Endodermal cell (in vitro differentiated cells): Measurements from ENCODE around the gene MPLKIP. TPM values are rescaled to one million over a fixed set of nuclear protein-coding genes. Genes with fewer than 3 reads are reported as not detected.

ENCODE experiments used
- DNase-seq: peaks from one replicate; pipeline ENCODE4 v3.0.0-alpha.2; 2017
- H3K27ac ChIP-seq: 2 replicates; pipeline ENCODE4 v1.5.1; 2013; ENCODE audit warnings: mild to moderate bottlenecking, low read depth, low read length, moderate library complexity
- H3K27me3 ChIP-seq: 2 replicates; pipeline ENCODE4 v1.6.1; 2013; ENCODE audit warnings: mild to moderate bottlenecking, low read length, moderate library complexity; ENCODE audit not compliant: insufficient read depth, control insufficient read depth, poor library complexity, severe bottlenecking
- H3K36me3 ChIP-seq: 2 replicates; pipeline ENCODE4 v1.7.0; 2013; ENCODE audit warnings: mild to moderate bottlenecking, low read length, moderate library complexity; ENCODE audit not compliant: control insufficient read depth, insufficient read depth
- H3K4me1 ChIP-seq: one replicate; pipeline ENCODE4 v1.7.0; 2013; ENCODE audit warnings: low read length; ENCODE audit not compliant: control insufficient read depth, insufficient read depth
- H3K4me3 ChIP-seq: 2 replicates; pipeline ENCODE4 v1.5.1; 2013; ENCODE audit warnings: mild to moderate bottlenecking, low read length, moderate library complexity
- H3K9ac ChIP-seq: 2 replicates; pipeline ENCODE4 v1.6.1; 2013; ENCODE audit warnings: mild to moderate bottlenecking, low read length, moderate library complexity; ENCODE audit not compliant: poor library complexity, severe bottlenecking; ENCODE audit errors: extremely low read depth
- H3K9me3 ChIP-seq: 2 replicates; pipeline ENCODE4 v1.6.1; 2013; ENCODE audit warnings: mild to moderate bottlenecking, low read length, moderate library complexity; ENCODE audit not compliant: control insufficient read depth
- H3K27ac Mint-ChIP-seq: 2 replicates; pipeline ENCODE4 v1.8.0; 2020; ENCODE audit warnings: mixed read lengths
- H3K27me3 Mint-ChIP-seq: 2 replicates; pipeline ENCODE4 v1.8.0; 2021; ENCODE audit warnings: mild to moderate bottlenecking, mixed read lengths; ENCODE audit not compliant: insufficient read depth
- H3K36me3 Mint-ChIP-seq: 2 replicates; pipeline ENCODE4 v1.8.0; 2020; ENCODE audit warnings: low read depth, mixed read lengths
- H3K4me1 Mint-ChIP-seq: 2 replicates; pipeline ENCODE4 v1.8.0; 2020; ENCODE audit warnings: mixed read lengths
- H3K4me3 Mint-ChIP-seq: 2 replicates; pipeline ENCODE4 v1.8.0; 2020; ENCODE audit warnings: mild to moderate bottlenecking, moderate library complexity, mixed read lengths
- H3K9me3 Mint-ChIP-seq: 2 replicates; pipeline ENCODE4 v1.8.0; 2020; ENCODE audit warnings: mild to moderate bottlenecking, mixed read lengths
- CTCF ChIP-seq: fragments of 200-600 bp; sonication (generic); conservative IDR thresholded peaks from 2 replicates; pipeline ENCODE4 v1.5.0; 2021; ENCODE audit warnings: antibody characterized with exemption, mild to moderate bottlenecking
- WGBS, 2 experiments: methylation state at CpG; one replicate each; pipeline versions ENCODE4 v1.1.5 to v1.1.7; 2013; ENCODE audit warnings: missing lambda C conversion rate in 2 of 2, mixed read lengths in 1 of 2; ENCODE audit not compliant: insufficient coverage in 1 of 2, insufficient read length in 1 of 2; 5-methylcytosine and 5-hydroxymethylcytosine counted together
- total RNA-seq, 2 donors: library from RNA; stranded (reverse); fragmentation: NEBNext Ultra II Directional in 1 of 2; extraction: Animal tissue kit (Norgen Biotek cat#: 25700) in 1 of 2; gene quantifications; 2 replicates in 1 of 2; 3 replicates in 1 of 2; pipeline ENCODE4 v1.2.1, GENCODE V29; 2021

Gene MPLKIP
- total RNA-seq, 2 donors from 2014 or later = 43.5 to 53.5 TPM

- Mint-ChIP-seq H3K9me3 (no peaks in the 10 kb centered on the region), H3K36me3 (no peaks in the 10 kb centered on the region), H3K4me1 (peaks cover 28% of the 10 kb centered on the region), H3K4me3 (no peak overlapping the region), H3K27ac (no peak overlapping the region), H3K27me3 (no peaks in the 10 kb centered on the region)
- Histone ChIP-seq H3K27me3 (no peaks in the 10 kb centered on the region), H3K27ac (no peak overlapping the region), H3K9me3 (no peaks in the 10 kb centered on the region), H3K4me1 (no peaks in the 10 kb centered on the region), H3K36me3 (no peaks in the 10 kb centered on the region), H3K9ac (no peak overlapping the region), H3K4me3 (no peak overlapping the region)
- TF ChIP-seq CTCF = no peak
- no peak for DNase-seq
- 97 to 100% methylated on average over 3 of the region's 3 CpGs for WGBS, 2 experiments
Measured at GRCh38 chr7:40167291-40167690, 32.9 kb upstream of the MPLKIP start.

- TF ChIP-seq CTCF = no peak
- H3K36me3 Mint-ChIP-seq = no peaks in the 10 kb centered on the region
- no peak overlapping the region for H3K27ac Mint-ChIP-seq
- H3K4me1 Mint-ChIP-seq = peaks cover 8% of the 10 kb centered on the region
- Histone ChIP-seq H3K4me1 (no peaks in the 10 kb centered on the region), H3K9me3 (no peaks in the 10 kb centered on the region), H3K36me3 (no peaks in the 10 kb centered on the region), H3K4me3 (no peak overlapping the region), H3K27ac (no peak overlapping the region), H3K27me3 (no peaks in the 10 kb centered on the region), H3K9ac (no peak overlapping the region)
- H3K9me3 Mint-ChIP-seq = no peaks in the 10 kb centered on the region
- WGBS, 2 experiments = 80 to 93% methylated on average over 1 of the region's 1 CpG
- DNase-seq = no peak
- H3K4me3 Mint-ChIP-seq = no peak overlapping the region
- no peaks in the 10 kb centered on the region for H3K27me3 Mint-ChIP-seq
Measured at GRCh38 chr7:40165216-40165615, 30.8 kb upstream of the MPLKIP start.

- Histone ChIP-seq H3K9ac (no peak overlapping the region), H3K4me3 (no peak overlapping the region), H3K27me3 (no peaks in the 10 kb centered on the region), H3K36me3 (no peaks in the 10 kb centered on the region), H3K4me1 (no peaks in the 10 kb centered on the region), H3K27ac (no peak overlapping the region), H3K9me3 (no peaks in the 10 kb centered on the region)
- no peak for TF ChIP-seq CTCF
- Mint-ChIP-seq H3K27me3 (no peaks in the 10 kb centered on the region), H3K4me1 (peaks cover 2% of the 10 kb centered on the region), H3K4me3 (no peak overlapping the region), H3K9me3 (no peaks in the 10 kb centered on the region), H3K36me3 (no peaks in the 10 kb centered on the region), H3K27ac (no peak overlapping the region)
- DNase-seq = no peak
- WGBS, 2 experiments = 93 to 100% methylated on average over 2 of the region's 2 CpGs
Measured at GRCh38 chr7:40162516-40162915, 28.1 kb upstream of the MPLKIP start.
